ENCODE results near the gene POLA2.

DNA sequence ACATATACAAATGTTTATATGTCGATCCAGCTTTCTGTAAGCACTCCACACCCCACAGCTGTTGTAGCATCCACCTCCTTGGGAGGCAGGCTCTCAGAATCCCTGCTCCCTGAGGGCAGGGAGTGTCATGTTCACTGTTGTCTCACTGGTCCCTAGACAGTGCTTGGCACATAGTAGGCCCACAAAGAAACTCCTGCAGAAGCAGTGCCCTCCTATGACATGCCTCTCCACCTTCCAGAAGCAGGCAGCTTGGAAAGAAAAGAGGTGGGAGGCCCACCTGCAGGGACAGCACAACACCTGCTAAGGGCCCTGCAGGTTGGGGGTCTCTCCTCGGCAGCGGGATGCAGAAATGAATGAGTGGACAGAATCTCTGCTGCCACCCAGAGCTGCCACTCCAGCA is 41.8 kb downstream of the POLA2 start:
- TF ChIP-seq CTCF (IDR thresholded peaks at IDR 0.05; ENCODE audit: extremely low read depth in 1 of 2, insufficient read depth in 1 of 2, low read depth in 1 of 2, low read length in 2 of 2) = no peak
- TF ChIP-seq POLR2AphosphoS5 (IDR thresholded peaks at IDR 0.05; ENCODE audit: insufficient read depth, low read depth, low read length) = no peak
- TF ChIP-seq POLR2A (IDR thresholded peaks at IDR 0.05; ENCODE audit: low read depth, low read length) = no peak
- TF ChIP-seq, protein P1, sequence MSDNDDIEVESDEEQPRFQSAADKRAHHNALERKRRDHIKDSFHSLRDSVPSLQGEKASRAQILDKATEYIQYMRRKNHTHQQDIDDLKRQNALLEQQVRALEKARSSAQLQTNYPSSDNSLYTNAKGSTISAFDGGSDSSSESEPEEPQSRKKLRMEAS (IDR thresholded peaks at IDR 0.05; ENCODE audit: insufficient read depth, insufficient read length) = no peak

Measured in endothelial cell of umbilical vein (primary cell).